ENCODE data around the gene LYSMD3. TPM values are rescaled to one million over a fixed set of nuclear protein-coding genes. Genes with fewer than 3 reads are reported as not detected.
A peak's percentile ranks its signal among the peaks of the same experiment; 100 is the strongest.

Gene LYSMD3
- total and polyA plus RNA-seq, 8 donors = 3.9 to 27.0 (median 7.8) TPM

- 14 to 33% (median 24%) methylated on average over 1 of the region's 1 CpG for WGBS, 5 donors
- H3K27ac ChIP-seq = no peak overlapping the region
- intact Hi-C loops (cut with DNase I; ENCODE audit: low total_unique reads) = no loop called here
- peaks cover 0 to 58% (median 45%) of the 10 kb centered on the region in 3 donors for H3K27me3 ChIP-seq
- H3K4me1 ChIP-seq = peaks cover 8 to 17% (median 16%) of the 10 kb centered on the region in 4 donors
- H3K36me3 ChIP-seq = no peaks in the 10 kb centered on the region
- no peak for TF ChIP-seq EP300 (IDR thresholded peaks at IDR 0.05)
- TF ChIP-seq POLR2A (IDR thresholded peaks at IDR 0.05) = no peak
- H3K4me3 ChIP-seq = no peak overlapping the region
- no peaks in the 10 kb centered on the region for H3K9me3 ChIP-seq
- DNase-seq = no peak
These were observed 32.4 kb upstream of the LYSMD3 start for GRCh38 chr5:90561766-90562165.

- Histone ChIP-seq H3K27ac (no peak overlapping the region), H3K9me3 (no peaks in the 10 kb centered on the region), H3K4me3 (no peak overlapping the region), H3K4me1 (peaks cover 8 to 17% (median 16%) of the 10 kb centered on the region in 4 donors), H3K36me3 (no peaks in the 10 kb centered on the region), H3K27me3 (peaks cover 0 to 68% (median 52%) of the 10 kb centered on the region in 3 donors)
- no peak for TF ChIP-seq CTCF (IDR thresholded peaks at IDR 0.05)
- WGBS, 5 donors = 64 to 79% (median 76%) methylated on average over 2 of the region's 2 CpGs
- DNase-seq = no peak
- intact Hi-C loops (cut with DNase I; ENCODE audit: low total_unique reads) = no loop called here
These were observed 31.4 kb upstream of the LYSMD3 start for GRCh38 chr5:90560771-90561170.

DNA sequence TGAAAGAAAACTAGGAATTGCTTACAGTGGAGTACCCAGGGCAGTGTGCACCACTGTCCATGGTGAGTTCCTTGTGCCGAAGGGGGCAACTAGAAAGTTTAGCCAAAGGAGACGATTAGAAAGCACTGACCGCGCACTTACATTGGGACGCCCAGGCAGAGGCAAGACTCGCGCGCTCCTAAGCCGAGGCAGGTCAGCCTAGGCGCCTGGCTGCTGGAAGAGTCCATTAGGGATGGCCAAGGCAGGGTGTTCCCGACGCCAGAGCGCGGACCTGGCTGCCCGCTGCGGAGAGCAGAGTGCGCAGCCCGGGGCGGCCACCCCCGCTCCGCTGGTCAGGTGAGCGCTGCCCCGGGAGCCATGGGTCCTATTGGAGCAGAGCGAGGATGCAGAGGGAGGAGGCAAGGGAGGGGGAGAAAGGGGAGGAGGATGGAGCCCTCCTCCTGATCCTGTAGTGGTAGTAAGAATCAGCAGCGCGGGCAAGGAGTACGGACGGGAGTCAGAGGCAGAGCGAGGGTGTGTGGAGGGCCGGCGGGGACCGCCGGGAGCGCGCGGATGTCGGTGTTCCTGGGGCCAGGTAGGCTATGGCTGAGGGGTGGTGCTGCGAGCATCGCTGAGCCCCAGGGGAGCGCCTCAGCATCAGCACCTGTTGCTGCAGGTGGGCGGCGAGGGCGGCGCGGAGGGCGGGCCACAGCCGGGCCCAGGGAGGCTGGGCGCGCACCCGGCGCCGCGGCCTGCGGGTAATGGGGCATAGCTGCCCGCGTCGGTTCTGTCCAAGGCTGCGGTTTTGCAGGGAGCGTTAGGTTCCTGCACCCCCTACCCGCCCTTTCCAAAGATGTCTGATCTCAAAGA, 29.2 kb upstream of the LYSMD3 start, which contains the start of gene ADGRV1:
Gene ADGRV1 (plus strand): TSS at position 454 of the 849 bp plus-strand sequence. CDS start 99 bp downstream, at position 553.
- DNase-seq = peak; percentile 77 to 94
- WGBS, 5 donors = 0 to 2% (median 1%) methylated on average over 30 to 60 of the region's 60 CpGs
- no peak for TF ChIP-seq POLR2A (IDR thresholded peaks at IDR 0.05)
- TF ChIP-seq CTCF (IDR thresholded peaks at IDR 0.05) = no peak
- no peak for TF ChIP-seq EP300 (IDR thresholded peaks at IDR 0.05)
- TF ChIP-seq POLR2AphosphoS5 (IDR thresholded peaks at IDR 0.05) = peak in 1 of 3 donors; percentile 46
- intact Hi-C loops (cut with DNase I; ENCODE audit: low total_unique reads) = no loop called here
- peaks cover 8 to 17% (median 16%) of the 10 kb centered on the region in 4 donors for H3K4me1 ChIP-seq
- H3K4me3 ChIP-seq = peak within 1 kb of the TSS; percentile 39 to 55 (median 47)
- H3K27ac ChIP-seq = peak within 1 kb of the TSS in 1 of 5 donors; percentile 15
- no peaks in the 10 kb centered on the region for H3K9me3 ChIP-seq
- H3K36me3 ChIP-seq = no peaks in the 10 kb centered on the region
- H3K27me3 ChIP-seq = peaks cover 0 to 79% (median 52%) of the 10 kb centered on the region in 3 donors

- Histone ChIP-seq H3K9me3 (no peaks in the 10 kb centered on the region), H3K4me1 (peaks cover 8 to 17% (median 16%) of the 10 kb centered on the region in 4 donors), H3K36me3 (no peaks in the 10 kb centered on the region), H3K27ac (no peak overlapping the region), H3K4me3 (peak overlapping the region; percentile 39 to 55 (median 47)), H3K27me3 (peaks cover 0 to 79% (median 47%) of the 10 kb centered on the region in 3 donors)
- 2 to 14% (median 7%) methylated on average over 3 of the region's 3 CpGs for WGBS, 5 donors
- no peak for TF ChIP-seq POLR2A (IDR thresholded peaks at IDR 0.05)
- no peak for TF ChIP-seq CTCF (IDR thresholded peaks at IDR 0.05)
- TF ChIP-seq EP300 (IDR thresholded peaks at IDR 0.05) = no peak
- TF ChIP-seq POLR2AphosphoS5 (IDR thresholded peaks at IDR 0.05) = no peak
- peak in 1 of 2 donors; percentile 11 for DNase-seq
- intact Hi-C loops (cut with DNase I; ENCODE audit: low total_unique reads) = no loop called here
These were observed 28.5 kb upstream of the LYSMD3 start for GRCh38 chr5:90557871-90558270.

Measured in stomach (tissue), 9 donors.